ENCODE data around the gene MTAP.

GRCh38 chr9:21958833-21959232 lies 156.4 kb downstream of the MTAP start:
- no peak for TF ChIP-seq POLR2A (IDR thresholded peaks at IDR 0.05; ENCODE audit: low read depth, low read length)
- TF ChIP-seq POLR2AphosphoS5 (IDR thresholded peaks at IDR 0.05; ENCODE audit: low read depth, low read length): no peak
- no peak for TF ChIP-seq TAF1 (IDR thresholded peaks at IDR 0.05; ENCODE audit: borderline replicate concordance, low read depth, low read length)

Measured in GM12892 (cell line).